Naive thymus-derived CD8-positive, alpha-beta T cell (primary cell): ENCODE results near the gene BPIFA1. TPM values are rescaled to one million over a fixed set of nuclear protein-coding genes. Genes with fewer than 3 reads are reported as not detected.

Experiments used
- ATAC-seq, 2 donors: fragments of 150-1000 bp; cut with Tn5 transposase in 1 of 2; sonication (Bioruptor Pico), chemical (Tn5 transposase) in 1 of 2; 1 replicate in 1 of 2; 2 replicates in 1 of 2; pipeline ENCODE4 v1.10.0; 2021; ENCODE audit warnings: mild to moderate bottlenecking in 2 of 2, moderate library complexity in 2 of 2
- POLR2A ChIA-PET: fragments of 350-600 bp; sonication (Branson Sonifier 250); formaldehyde crosslinking; loops from one replicate; lab custom pipeline; 2021; ENCODE audit warnings: antibody characterized with exemption; lab: Charles Lee
- DNase-seq, 10 donors: peaks; one replicate each; pipeline versions ENCODE4 v3.0.0 to v3.0.0-alpha.2; 2020 to 2022
- H3K27ac Mint-ChIP-seq, 10 donors: one replicate each; pipeline ENCODE4 v1.8.0; 2020 to 2022; ENCODE audit warnings: mild to moderate bottlenecking in 10 of 10, mixed read lengths in 10 of 10, moderate library complexity in 4 of 10, inconsistent platforms in 1 of 10
- H3K27me3 Mint-ChIP-seq, 5 donors: one replicate each; pipeline ENCODE4 v1.8.0; 2021 to 2022; ENCODE audit warnings: mixed read lengths in 5 of 5
- H3K36me3 Mint-ChIP-seq, 3 donors: one replicate each; pipeline ENCODE4 v1.8.0; 2020 to 2022; ENCODE audit warnings: mixed read lengths in 3 of 3, mild to moderate bottlenecking in 2 of 3, inconsistent platforms in 1 of 3
- H3K4me1 Mint-ChIP-seq, 4 donors: one replicate each; pipeline ENCODE4 v1.8.0; 2021 to 2022; ENCODE audit warnings: mixed read lengths in 4 of 4
- H3K4me3 Mint-ChIP-seq, 10 donors: one replicate each; pipeline ENCODE4 v1.8.0; 2020 to 2022; ENCODE audit warnings: mild to moderate bottlenecking in 10 of 10, mixed read lengths in 10 of 10, moderate library complexity in 6 of 10, inconsistent platforms in 1 of 10
- H3K9me3 Mint-ChIP-seq, 9 donors: one replicate each; pipeline ENCODE4 v1.8.0; 2020 to 2022; ENCODE audit warnings: mixed read lengths in 9 of 9, mild to moderate bottlenecking in 3 of 9, inconsistent platforms in 1 of 9, moderate library complexity in 1 of 9
- polyA plus RNA-seq, 3 donors: library from polyadenylated mRNA; unstranded; fragments of 300-500 nt; fragmentation: Illumina TruSeq; gene quantifications; one replicate each; pipeline ENCODE4 v1.2.3, GENCODE V29; 2021
- total RNA-seq, 8 experiments: library from RNA in 2 of 8; stranded (reverse) in 2 of 8; gene quantifications; one replicate each; pipeline ENCODE4 v1.2.3 and lab custom pipeline; 2021 to 2026

Gene BPIFA1
- total and polyA plus RNA-seq, 5 experiments from 2014 or later = not detected

DNA sequence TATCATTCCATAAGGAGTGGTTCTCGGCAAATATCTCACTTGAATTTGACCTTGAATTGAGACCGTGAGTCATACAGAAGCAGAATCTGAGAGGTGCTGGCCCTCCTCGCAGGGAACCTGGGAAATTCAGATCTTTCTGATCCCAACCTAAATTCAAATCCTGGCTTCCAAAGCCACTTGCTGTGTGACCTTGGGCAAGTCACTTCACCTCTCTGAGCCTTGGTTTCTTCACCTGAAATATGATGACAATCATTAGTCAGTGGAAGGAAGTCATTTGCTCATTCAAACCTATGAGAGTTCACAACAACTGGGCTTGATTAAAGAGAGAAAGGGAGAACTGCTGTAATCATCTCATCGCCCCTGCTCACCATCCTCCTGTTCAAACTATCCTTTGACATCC, 11.4 kb upstream of the BPIFA1 start:
- Mint-ChIP-seq H3K27ac (no peak overlapping the region), H3K4me1 (no peaks in the 10 kb centered on the region), H3K4me3 (no peak overlapping the region), H3K27me3 (peaks cover 9 to 26% (median 24%) of the 10 kb centered on the region in 5 donors), H3K9me3 (no peaks in the 10 kb centered on the region), H3K36me3 (peaks cover 0 to 9% (median 0%) of the 10 kb centered on the region in 3 donors)
- ATAC-seq = no peak
- DNase-seq = no peak
- POLR2A ChIA-PET = no interaction called here

DNA sequence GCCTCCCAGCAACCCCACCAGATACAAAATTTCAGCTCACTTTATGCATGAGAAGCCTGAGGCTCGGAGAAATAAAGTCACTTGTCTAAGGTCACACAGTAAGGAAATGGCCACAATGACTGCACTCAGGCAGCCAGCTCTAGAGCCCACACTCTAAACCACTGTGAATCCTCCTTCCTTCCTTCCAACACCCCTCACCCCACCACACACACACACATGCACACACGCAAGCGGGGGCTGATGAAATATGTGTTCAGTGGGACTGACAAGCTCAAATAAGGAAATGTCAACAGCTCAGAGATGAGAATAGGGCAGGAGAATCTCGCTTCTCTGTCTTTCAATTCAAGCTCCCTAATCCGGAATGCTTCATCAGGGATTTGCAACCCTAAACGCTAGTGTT, 6.0 kb upstream of the BPIFA1 start:
- Mint-ChIP-seq H3K27ac (no peak overlapping the region), H3K27me3 (peaks cover 9 to 30% (median 21%) of the 10 kb centered on the region in 5 donors), H3K4me3 (no peak overlapping the region), H3K4me1 (peaks cover 0 to 11% (median 4%) of the 10 kb centered on the region in 4 donors), H3K36me3 (peaks cover 0 to 5% (median 0%) of the 10 kb centered on the region in 3 donors), H3K9me3 (no peaks in the 10 kb centered on the region)
- no peak for DNase-seq
- no peak for ATAC-seq
- POLR2A ChIA-PET = no interaction called here

DNA sequence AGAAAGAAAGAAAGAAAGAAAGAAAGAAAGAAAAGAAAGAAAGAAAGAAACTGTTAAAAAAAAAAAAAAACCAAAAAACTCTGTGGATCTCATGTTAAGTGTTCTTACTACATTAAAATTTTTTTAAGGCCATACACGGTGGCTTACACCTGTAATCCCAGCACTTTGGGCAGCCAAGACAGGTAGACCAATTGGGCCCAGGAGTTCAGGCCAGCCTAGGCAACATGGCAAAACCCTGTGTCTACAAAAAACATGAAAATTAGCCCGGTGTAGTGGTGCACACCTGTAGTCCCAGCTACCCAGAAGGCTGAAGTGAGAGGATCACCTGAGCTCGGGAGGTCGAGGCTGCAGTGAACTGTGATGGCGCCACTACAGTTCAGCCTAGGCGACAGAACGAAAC, 4.6 kb upstream of the BPIFA1 start:
- H3K9me3 Mint-ChIP-seq = no peaks in the 10 kb centered on the region
- DNase-seq (no peak), ATAC-seq (no peak)
- POLR2A ChIA-PET = no interaction called here
- no peak overlapping the region for H3K27ac Mint-ChIP-seq
- no peaks in the 10 kb centered on the region for H3K36me3 Mint-ChIP-seq
- H3K27me3 Mint-ChIP-seq = peaks cover 3 to 18% (median 11%) of the 10 kb centered on the region in 5 donors
- no peak overlapping the region for H3K4me3 Mint-ChIP-seq
- H3K4me1 Mint-ChIP-seq = peaks cover 0 to 11% (median 4%) of the 10 kb centered on the region in 4 donors

DNA sequence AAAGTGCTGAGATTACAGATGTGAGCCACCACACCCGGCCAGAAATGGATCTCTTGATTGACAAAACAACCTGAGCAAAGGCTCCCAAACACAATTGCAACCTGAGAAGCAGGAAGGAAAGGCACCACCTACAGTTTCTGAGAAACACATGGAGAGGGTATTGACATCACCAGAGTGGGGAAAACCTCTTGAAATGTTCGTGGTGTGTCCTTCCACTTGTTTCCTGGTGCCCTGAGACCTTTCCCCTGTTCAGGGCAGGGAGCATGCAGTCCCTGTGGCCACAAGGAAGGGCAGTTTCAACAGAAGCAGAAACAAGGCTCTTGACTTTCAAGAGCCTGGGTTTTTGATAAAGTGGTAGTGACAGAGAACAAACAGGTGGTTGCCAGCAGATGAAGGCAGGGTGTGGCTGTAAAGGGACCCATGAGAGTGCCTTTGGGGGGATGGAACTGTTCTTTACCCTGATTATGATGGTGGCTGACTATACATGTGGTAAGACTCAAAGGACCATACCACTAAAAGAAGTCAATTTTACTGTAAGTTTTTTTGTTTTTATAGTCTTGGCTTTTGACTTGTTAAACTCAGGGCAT, 3.2 kb upstream of the BPIFA1 start:
- Mint-ChIP-seq H3K9me3 (no peaks in the 10 kb centered on the region), H3K27ac (peak overlapping the region in 1 of 10 donors; percentile 19), H3K4me1 (peaks cover 0 to 11% (median 4%) of the 10 kb centered on the region in 4 donors), H3K36me3 (no peaks in the 10 kb centered on the region), H3K27me3 (peaks cover 7 to 25% (median 11%) of the 10 kb centered on the region in 5 donors), H3K4me3 (no peak overlapping the region)
- POLR2A ChIA-PET = no interaction called here
- ATAC-seq (no peak), DNase-seq (no peak)

DNA sequence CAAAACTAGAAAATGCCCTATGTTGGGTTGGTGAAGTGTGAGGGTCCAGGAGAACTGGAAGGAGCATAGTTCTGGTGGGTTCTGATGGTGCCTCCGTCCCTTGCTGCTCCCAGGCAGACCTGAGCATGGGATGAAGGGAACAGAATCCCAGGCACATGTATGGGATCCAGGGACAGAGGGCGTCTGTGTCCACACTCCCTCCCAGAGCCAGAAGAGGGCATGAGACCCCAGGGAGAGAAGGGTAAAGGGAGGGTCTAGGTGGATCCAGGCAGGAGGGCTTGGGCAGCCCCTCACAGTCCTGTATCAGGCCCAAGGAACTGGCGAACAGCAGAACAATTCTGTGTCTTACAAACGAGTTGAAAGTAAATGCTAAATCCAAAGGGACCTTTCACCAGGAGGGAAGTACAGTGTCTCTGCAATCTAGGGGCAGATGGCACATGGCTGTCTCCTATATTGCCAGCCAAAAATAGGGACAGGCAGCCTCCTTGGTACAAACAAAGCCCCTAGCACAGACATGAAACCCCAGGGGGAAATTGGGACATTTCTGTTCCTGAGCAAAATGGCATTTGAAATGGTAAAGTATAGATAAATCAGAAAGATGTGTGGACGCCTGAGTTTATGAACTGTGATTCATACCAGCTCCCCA, 2.5 kb upstream of the BPIFA1 start:
- no peak for DNase-seq
- Mint-ChIP-seq H3K36me3 (no peaks in the 10 kb centered on the region), H3K4me1 (peaks cover 0 to 11% (median 4%) of the 10 kb centered on the region in 4 donors), H3K27me3 (peaks cover 7 to 27% (median 11%) of the 10 kb centered on the region in 5 donors), H3K9me3 (no peaks in the 10 kb centered on the region), H3K27ac (no peak overlapping the region), H3K4me3 (no peak overlapping the region)
- ATAC-seq = no peak
- POLR2A ChIA-PET = no interaction called here

DNA sequence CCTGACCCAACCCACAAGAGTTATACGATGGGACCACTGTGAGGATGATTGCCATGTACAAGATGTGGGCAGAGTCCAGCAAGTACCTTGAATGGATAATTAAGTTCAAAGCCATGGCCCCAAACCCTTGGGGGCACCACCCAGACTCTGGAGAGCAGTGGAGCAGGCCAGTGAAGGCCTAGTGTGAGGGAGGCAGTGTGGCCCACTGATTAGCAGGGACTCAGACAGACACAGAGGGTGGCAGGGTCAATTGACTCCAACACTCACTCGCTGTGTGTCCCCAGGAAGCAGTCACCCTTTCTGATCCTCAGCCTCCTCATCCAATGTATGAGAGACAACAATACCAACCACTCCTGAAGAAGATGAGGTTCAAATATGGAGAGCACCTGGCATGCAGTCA, 1.7 kb upstream of the BPIFA1 start:
- DNase-seq (no peak), ATAC-seq (no peak)
- Mint-ChIP-seq H3K4me1 (peaks cover 0 to 11% (median 4%) of the 10 kb centered on the region in 4 donors), H3K9me3 (no peaks in the 10 kb centered on the region), H3K27ac (no peak overlapping the region), H3K27me3 (peaks cover 10 to 35% (median 12%) of the 10 kb centered on the region in 5 donors), H3K4me3 (no peak overlapping the region), H3K36me3 (no peaks in the 10 kb centered on the region)
- POLR2A ChIA-PET = no interaction called here

DNA sequence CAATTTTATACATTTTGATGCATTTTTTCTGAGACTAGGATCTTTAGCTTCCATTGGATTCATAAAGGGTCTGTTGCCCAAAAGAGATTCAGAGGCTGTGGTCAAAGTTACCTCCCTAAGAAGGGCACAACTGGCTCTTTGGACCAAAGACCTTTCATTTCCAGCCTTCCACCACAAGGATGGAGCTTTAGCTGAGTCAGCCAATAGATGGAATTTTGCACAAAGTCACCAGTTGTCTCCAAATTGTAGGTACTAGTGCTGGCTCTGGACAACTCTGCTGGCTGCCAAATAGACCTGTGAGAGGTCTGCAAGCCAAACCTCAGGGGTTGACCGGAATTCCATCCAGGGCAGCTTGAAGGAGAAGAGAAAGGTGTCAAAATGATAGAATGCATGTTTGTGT, 555 bp downstream of the BPIFA1 start:
- POLR2A ChIA-PET = no interaction called here
- DNase-seq (no peak), ATAC-seq (no peak)
- Mint-ChIP-seq H3K27ac (no peak overlapping the region), H3K4me3 (no peak overlapping the region), H3K9me3 (no peaks in the 10 kb centered on the region), H3K27me3 (peaks cover 11 to 50% (median 22%) of the 10 kb centered on the region in 5 donors), H3K36me3 (no peaks in the 10 kb centered on the region), H3K4me1 (peaks cover 0 to 6% (median 4%) of the 10 kb centered on the region in 4 donors)

DNA sequence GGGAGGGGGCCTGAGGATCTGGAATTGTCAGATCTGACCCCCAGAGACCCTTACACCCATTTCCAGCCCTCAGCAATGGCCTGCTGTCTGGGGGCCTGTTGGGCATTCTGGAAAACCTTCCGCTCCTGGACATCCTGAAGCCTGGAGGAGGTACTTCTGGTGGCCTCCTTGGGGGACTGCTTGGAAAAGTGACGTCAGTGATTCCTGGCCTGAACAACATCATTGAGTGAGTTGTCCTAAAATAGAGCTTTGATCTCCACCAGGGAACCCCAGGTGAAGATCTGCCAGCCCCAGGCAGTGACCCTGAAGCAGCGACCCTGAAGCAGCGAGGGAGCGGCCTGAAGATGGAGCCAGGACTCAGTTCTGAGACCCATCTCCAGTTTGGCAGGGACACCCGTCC, 2.2 kb downstream of the BPIFA1 start:
- H3K27ac Mint-ChIP-seq = no peak overlapping the region
- H3K9me3 Mint-ChIP-seq = no peaks in the 10 kb centered on the region
- peaks cover 10 to 47% (median 24%) of the 10 kb centered on the region in 5 donors for H3K27me3 Mint-ChIP-seq
- H3K4me1 Mint-ChIP-seq = peaks cover 0 to 3% (median under 1%) of the 10 kb centered on the region in 4 donors
- no peak overlapping the region for H3K4me3 Mint-ChIP-seq
- no peak for ATAC-seq
- H3K36me3 Mint-ChIP-seq = no peaks in the 10 kb centered on the region
- POLR2A ChIA-PET = no interaction called here
- DNase-seq = no peak

DNA sequence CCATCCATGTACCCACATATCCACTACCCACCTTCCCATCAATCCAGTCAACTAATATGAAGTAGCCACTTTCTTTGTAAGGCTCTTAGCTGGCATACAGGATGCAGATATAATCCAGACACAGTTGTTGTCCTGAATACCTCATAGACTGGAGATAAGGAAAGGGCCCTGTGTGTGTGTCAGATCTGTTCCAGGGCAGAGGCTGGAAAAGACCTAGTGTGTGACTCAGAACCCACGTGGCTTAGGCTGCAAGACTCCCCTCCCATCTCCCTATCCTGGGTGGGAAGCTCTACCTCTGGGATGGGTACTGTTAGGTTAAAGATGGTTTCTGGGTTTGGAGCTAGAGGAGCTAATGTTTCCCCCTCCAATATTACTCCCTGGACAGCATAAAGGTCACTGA, 3.6 kb downstream of the BPIFA1 start:
- H3K4me1 Mint-ChIP-seq = peaks cover 0 to 2% (median 0%) of the 10 kb centered on the region in 4 donors
- no peak overlapping the region for H3K4me3 Mint-ChIP-seq
- no peak overlapping the region for H3K27ac Mint-ChIP-seq
- POLR2A ChIA-PET = no interaction called here
- no peaks in the 10 kb centered on the region for H3K9me3 Mint-ChIP-seq
- peaks cover 9 to 34% (median 23%) of the 10 kb centered on the region in 5 donors for H3K27me3 Mint-ChIP-seq
- ATAC-seq (no peak), DNase-seq (no peak)
- no peaks in the 10 kb centered on the region for H3K36me3 Mint-ChIP-seq

DNA sequence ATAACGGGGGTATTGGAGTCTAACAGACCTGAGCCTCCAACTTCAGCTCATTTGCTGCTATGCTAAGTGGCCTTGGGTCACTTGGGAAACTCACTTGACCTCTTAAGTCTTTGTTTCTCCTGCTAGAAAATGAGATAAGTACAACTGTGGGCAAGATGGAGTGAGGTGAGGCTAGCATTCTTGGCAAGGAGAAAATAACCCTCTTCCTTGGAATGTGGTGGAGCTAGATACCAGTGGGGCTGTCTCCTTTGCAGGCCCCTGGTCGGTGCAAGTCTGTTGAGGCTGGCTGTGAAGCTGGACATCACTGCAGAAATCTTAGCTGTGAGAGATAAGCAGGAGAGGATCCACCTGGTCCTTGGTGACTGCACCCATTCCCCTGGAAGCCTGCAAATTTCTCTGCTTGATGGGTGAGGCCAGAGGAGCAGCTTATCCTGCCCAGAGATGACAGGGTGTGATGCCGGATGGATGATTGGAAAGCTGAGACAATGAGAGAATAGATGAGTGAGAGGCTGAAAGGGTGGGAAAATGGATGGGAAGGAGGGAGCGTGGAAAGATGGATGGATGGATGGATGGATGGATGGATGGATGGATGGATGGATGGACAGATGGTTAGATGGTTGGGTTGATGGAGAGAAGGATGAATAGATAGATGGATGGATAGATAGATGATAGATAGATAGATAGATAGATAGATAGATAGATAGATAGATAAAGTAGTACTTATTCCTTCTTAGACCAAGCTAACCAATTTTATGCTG, 4.4 kb downstream of the BPIFA1 start:
- Mint-ChIP-seq H3K27me3 (peaks cover 9 to 34% (median 23%) of the 10 kb centered on the region in 5 donors), H3K4me3 (no peak overlapping the region), H3K9me3 (no peaks in the 10 kb centered on the region), H3K4me1 (peaks cover 0 to 2% (median 0%) of the 10 kb centered on the region in 4 donors), H3K27ac (no peak overlapping the region), H3K36me3 (no peaks in the 10 kb centered on the region)
- ATAC-seq = no peak
- POLR2A ChIA-PET = no interaction called here
- DNase-seq = no peak

DNA sequence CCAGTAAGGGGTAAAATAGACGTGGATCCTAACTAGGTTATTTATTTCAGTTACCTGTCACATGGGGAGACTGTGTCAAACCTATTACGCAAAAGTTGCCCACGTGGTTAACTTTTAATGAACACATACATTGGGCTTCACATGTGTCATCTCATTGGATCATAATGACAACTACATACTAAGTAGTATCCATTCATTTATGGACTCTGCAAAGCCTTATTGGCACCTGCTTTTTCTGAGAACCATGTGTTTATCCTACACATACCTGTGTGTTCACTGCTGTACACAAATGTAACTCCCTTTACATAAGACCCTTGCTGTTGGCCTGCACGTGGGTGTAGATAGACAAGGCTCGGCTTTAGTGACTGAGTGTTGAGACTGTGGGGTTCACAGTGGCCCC, 5.1 kb downstream of the BPIFA1 start:
- POLR2A ChIA-PET = no interaction called here
- H3K4me3 Mint-ChIP-seq = no peak overlapping the region
- no peaks in the 10 kb centered on the region for H3K36me3 Mint-ChIP-seq
- H3K27me3 Mint-ChIP-seq = peaks cover 7 to 34% (median 23%) of the 10 kb centered on the region in 5 donors
- no peaks in the 10 kb centered on the region for H3K9me3 Mint-ChIP-seq
- no peak for ATAC-seq
- no peak overlapping the region for H3K27ac Mint-ChIP-seq
- DNase-seq = no peak
- peaks cover 0 to 2% (median 0%) of the 10 kb centered on the region in 4 donors for H3K4me1 Mint-ChIP-seq

DNA sequence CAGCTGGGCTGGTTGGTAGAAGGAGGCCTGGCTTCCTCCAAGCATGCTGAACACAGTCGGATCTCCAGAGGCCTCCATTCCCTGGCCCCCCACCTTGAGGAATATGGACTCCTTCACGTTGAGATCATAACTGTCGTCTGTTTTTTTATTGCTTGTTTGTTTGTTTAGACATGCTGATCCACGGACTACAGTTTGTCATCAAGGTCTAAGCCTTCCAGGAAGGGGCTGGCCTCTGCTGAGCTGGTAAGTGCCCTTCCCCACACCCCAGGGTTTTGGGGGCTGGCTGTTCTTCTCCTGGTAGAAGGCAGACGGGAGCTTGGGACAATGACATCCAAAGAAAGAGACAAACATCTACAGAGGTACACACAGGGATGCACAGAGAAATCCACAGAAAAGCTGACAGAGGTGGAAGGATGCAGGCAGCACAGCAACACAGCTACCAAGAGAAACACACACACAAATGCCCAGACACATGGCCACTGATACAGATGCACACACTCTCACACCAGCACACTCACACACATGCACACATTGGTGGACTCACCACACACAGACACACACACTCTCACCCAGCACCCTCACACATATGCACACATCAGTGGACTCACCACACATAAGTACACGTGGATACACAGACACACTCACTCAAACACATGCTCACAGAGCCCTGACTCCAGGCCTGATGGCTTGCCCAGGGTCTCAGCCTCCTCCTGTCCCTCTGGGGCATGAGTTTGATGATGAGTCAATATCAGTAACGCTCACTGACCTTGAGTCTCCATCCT, 6.7 kb downstream of the BPIFA1 start:
- no peak for ATAC-seq
- no peaks in the 10 kb centered on the region for H3K36me3 Mint-ChIP-seq
- POLR2A ChIA-PET = no interaction called here

More for the DNA sequence above, 6.7 kb downstream of the BPIFA1 start:
- Mint-ChIP-seq H3K9me3 (no peaks in the 10 kb centered on the region), H3K27me3 (peaks cover under 1 to 26% (median 18%) of the 10 kb centered on the region in 5 donors), H3K4me1 (peaks cover 0 to 2% (median 0%) of the 10 kb centered on the region in 4 donors), H3K27ac (no peak overlapping the region), H3K4me3 (no peak overlapping the region)
- DNase-seq = no peak
